ENCODE measurements around the gene APOH. TPM values are rescaled to one million over a fixed set of nuclear protein-coding genes. Genes with fewer than 3 reads are reported as not detected.

APOH gene
- total and polyA plus RNA-seq, 2 of the 8 experiments (the other 6 are each of a cell fraction or from before 2014, with no cell fraction given): not detected

DNA sequence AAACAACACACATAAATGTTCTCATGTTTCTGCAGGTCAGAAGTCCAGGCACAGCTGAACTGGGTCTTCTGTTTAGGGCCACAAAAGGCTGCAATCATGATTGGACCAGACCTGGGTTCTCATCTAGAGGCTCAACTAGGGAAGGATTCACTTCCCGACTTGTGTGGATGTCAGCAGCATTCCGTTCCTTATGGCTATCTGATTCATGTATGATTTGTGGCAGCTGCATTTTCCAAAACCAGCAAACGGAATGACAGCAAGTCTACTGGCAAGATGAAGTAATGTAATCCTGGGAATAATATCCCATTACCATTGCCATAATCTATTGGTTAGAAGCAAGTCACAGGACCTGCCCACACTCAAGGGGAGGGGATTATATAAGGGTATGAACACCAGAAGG is 59.4 kb downstream of the APOH start:
- H3K27me3 ChIP-seq (replicated peaks in 1 of 4; ENCODE audit: control insufficient read depth in 3 of 4, extremely low read depth in 1 of 4, insufficient read depth in 3 of 4, low read length in 3 of 4): no peaks in the 10 kb centered on the region
- no peak overlapping the region for H4K8ac ChIP-seq (ENCODE audit: extremely low read depth, insufficient read depth, low read length)
- CTCF ChIA-PET (ENCODE audit: partially characterized antibody): interaction anchor here (1.0 to 1.2 kb wide), 2 partner anchors 20 to 53 kb away, joined by 3 read pairs; no protein-coding TSS in a partner anchor
- no peaks in the 10 kb centered on the region for H4K20me1 ChIP-seq (replicated peaks in 1 of 2; ENCODE audit: control insufficient read depth in 1 of 2, insufficient read depth in 2 of 2, low read length in 2 of 2)
- no peak overlapping the region for H2BK20ac ChIP-seq (ENCODE audit: low read length)
- H4K5ac ChIP-seq (ENCODE audit: insufficient read length, low read depth, low read length): no peak overlapping the region
- H2BK12ac ChIP-seq (ENCODE audit: low read depth, low read length): no peak overlapping the region
- H3K56ac ChIP-seq (replicated peaks; ENCODE audit: insufficient read length, low read depth, low read length): no peak overlapping the region
- no peaks in the 10 kb centered on the region for H3K4me1 ChIP-seq (replicated peaks in 1 of 4; ENCODE audit: control insufficient read depth in 3 of 4, insufficient read depth in 4 of 4, low read length in 3 of 4)
- DNase-seq (ENCODE audit: low read depth in 1 of 2, low spot score in 2 of 2) (no peak), FAIRE-seq (no peak)
- H2AK5ac ChIP-seq (ENCODE audit: low read depth, low read length): no peak overlapping the region
- H4K91ac ChIP-seq (replicated peaks; ENCODE audit: insufficient read length, low read length): no peak overlapping the region
- no peaks in the 10 kb centered on the region for H3K79me1 ChIP-seq (ENCODE audit: low read depth, low read length)
- H2AFZ ChIP-seq (ENCODE audit: low read length): no peak overlapping the region
- no peak overlapping the region for H3K9ac ChIP-seq (replicated peaks in 1 of 4; ENCODE audit: extremely low read depth in 1 of 4, low read depth in 3 of 4, low read length in 3 of 4)
- no peak overlapping the region for H3K23ac ChIP-seq (ENCODE audit: insufficient read length)
- POLR2A ChIA-PET (ENCODE audit: partially characterized antibody): no interaction called here
- H3K79me2 ChIP-seq (ENCODE audit: control insufficient read depth in 1 of 2, insufficient read depth in 2 of 2, low read length in 2 of 2): no peaks in the 10 kb centered on the region
- H3K36me3 ChIP-seq (ENCODE audit: control insufficient read depth in 2 of 4, insufficient read depth in 4 of 4, low read length in 3 of 4): no peaks in the 10 kb centered on the region
- WGBS, 2 experiments (ENCODE audit: extremely low coverage in 1 of 2, insufficient coverage in 1 of 2, insufficient read length in 1 of 2, insufficient replicate concordance in 2 of 2, low coverage in 1 of 2, low lambda C conversion rate in 2 of 2, missing lambda C conversion rate in 1 of 2): 78% methylated on average over 3 of the region's 3 CpGs; no CpG with 5 or more reads in 1 of the 2 experiments
- no peaks in the 10 kb centered on the region for H3K9me3 ChIP-seq (ENCODE audit: insufficient read depth in 2 of 2, low read depth in 1 of 2, low read length in 1 of 2)
- H3K4ac ChIP-seq (replicated peaks; ENCODE audit: insufficient read length, low read depth, low read length): no peak overlapping the region
- TF ChIP-seq SUZ12 (IDR thresholded peaks at IDR 0.05; ENCODE audit: low read length) (no peak), GABPA (IDR thresholded peaks at IDR 0.05; ENCODE audit: borderline replicate concordance, insufficient read depth, low read length) (no peak), RBBP5 (IDR thresholded peaks at IDR 0.05; ENCODE audit: borderline replicate concordance, low read depth, low read length) (no peak), BCL11A (IDR thresholded peaks at IDR 0.05; ENCODE audit: low read depth in 2 of 2, low read length in 2 of 2) (no peak), FOSL1 (IDR thresholded peaks at IDR 0.05; ENCODE audit: insufficient read depth, low read depth, low read length) (no peak), GTF2F1 (IDR thresholded peaks at IDR 0.05; ENCODE audit: borderline replicate concordance, low read depth, low read length) (no peak), SP4 (IDR thresholded peaks at IDR 0.05; ENCODE audit: low read length) (no peak), BRCA1 (IDR thresholded peaks at IDR 0.05; ENCODE audit: low read depth, low read length) (no peak), POLR2AphosphoS5 (IDR thresholded peaks at IDR 0.05; ENCODE audit: low read depth, low read length) (no peak)
- TF ChIP-seq, protein P1, sequence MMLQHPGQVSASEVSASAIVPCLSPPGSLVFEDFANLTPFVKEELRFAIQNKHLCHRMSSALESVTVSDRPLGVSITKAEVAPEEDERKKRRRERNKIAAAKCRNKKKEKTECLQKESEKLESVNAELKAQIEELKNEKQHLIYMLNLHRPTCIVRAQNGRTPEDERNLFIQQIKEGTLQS (IDR thresholded peaks at IDR 0.05; ENCODE audit: insufficient read depth, low read depth, low read length): no peak
- no peak overlapping the region for H3K4me2 ChIP-seq (ENCODE audit: insufficient read depth in 1 of 2, low read depth in 2 of 2, low read length in 2 of 2)
- H3K14ac ChIP-seq (ENCODE audit: insufficient read length): no peak overlapping the region
- no peak overlapping the region for H2BK120ac ChIP-seq (replicated peaks; ENCODE audit: low read depth, low read length)
- no peak overlapping the region for H3K18ac ChIP-seq (ENCODE audit: extremely low read depth, low read length)
- H3K27ac ChIP-seq (ENCODE audit: low read depth, low read length): no peak overlapping the region
- H3K23me2 ChIP-seq (ENCODE audit: low read depth, low read length): no peaks in the 10 kb centered on the region
- no peak overlapping the region for H3K4me3 ChIP-seq (ENCODE audit: extremely low read depth in 1 of 4, insufficient read depth in 2 of 4, low read depth in 3 of 4, low read length in 4 of 4)
- no peak overlapping the region for H2BK15ac ChIP-seq (ENCODE audit: low read length)
- no peak overlapping the region for H2BK5ac ChIP-seq (ENCODE audit: low read depth, low read length)

All from H1 (cell line).